Large intestine (tissue), 3 donors: ENCODE data around the gene CDKN2B. TPM values are rescaled to one million over a fixed set of nuclear protein-coding genes. Genes with fewer than 3 reads are reported as not detected.

Experiments used
- DNase-seq, 2 donors: peaks; one replicate each; pipeline versions ENCODE4 v3.0.0 to v3.0.0-alpha.2; 2013
- H3K27ac ChIP-seq: one replicate; pipeline ENCODE4 v1.5.1; 2013; ENCODE audit warnings: low read length
- H3K27me3 ChIP-seq: 2 replicates; pipeline ENCODE4 v1.6.1; 2013; ENCODE audit warnings: low read length; ENCODE audit not compliant: control insufficient read depth, insufficient read depth
- H3K36me3 ChIP-seq: 2 replicates; pipeline ENCODE4 v1.6.1; 2013; ENCODE audit warnings: low read length; ENCODE audit not compliant: control insufficient read depth, insufficient read depth
- H3K4me1 ChIP-seq: one replicate; pipeline ENCODE4 v1.6.1; 2013; ENCODE audit warnings: low read length; ENCODE audit not compliant: control insufficient read depth, insufficient read depth
- H3K4me3 ChIP-seq: one replicate; pipeline ENCODE4 v1.5.1; 2013; ENCODE audit warnings: low read length
- H3K9me3 ChIP-seq: one replicate; pipeline ENCODE4 v1.6.1; 2013; ENCODE audit warnings: mild to moderate bottlenecking, low read depth, low read length, moderate library complexity; ENCODE audit not compliant: control insufficient read depth
- WGBS: methylation state at CpG from one replicate; pipeline ENCODE4 v1.1.5; 2013; ENCODE audit warnings: low lambda C conversion rate; ENCODE audit not compliant: insufficient coverage; 5-methylcytosine and 5-hydroxymethylcytosine counted together
- polyA plus RNA-seq: library from polyadenylated mRNA; unstranded; fragments of 120-200 nt; gene quantifications from one replicate; pipeline ENCODE4 v1.2.1, GENCODE V29; 2013

Gene CDKN2B
- polyA plus RNA-seq, 1 donor: 21.7 TPM

DNA sequence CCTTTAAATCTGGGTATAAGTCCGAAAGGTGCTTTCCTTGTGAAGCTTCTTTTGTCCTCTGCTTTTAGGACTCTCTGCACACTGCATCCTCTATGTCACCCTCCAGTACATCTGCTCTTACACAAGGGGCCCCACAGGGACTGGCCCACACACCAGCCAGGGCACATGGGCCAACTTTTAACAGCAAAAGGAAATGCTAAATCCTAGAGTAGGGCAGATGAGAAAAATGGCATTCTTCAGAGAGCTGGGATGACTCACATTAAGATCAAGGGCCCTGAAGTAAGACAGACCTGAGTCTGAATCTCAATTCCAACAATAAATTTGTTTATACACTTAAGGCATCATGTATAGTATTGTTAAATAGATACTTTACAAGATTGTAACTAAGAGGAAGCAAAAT is 40.3 kb upstream of the CDKN2B start:
- Histone ChIP-seq H3K4me3 (no peak overlapping the region), H3K36me3 (no peaks in the 10 kb centered on the region), H3K27me3 (no peaks in the 10 kb centered on the region), H3K27ac (no peak overlapping the region), H3K9me3 (no peaks in the 10 kb centered on the region), H3K4me1 (no peaks in the 10 kb centered on the region)
- WGBS: no CpG with 5 or more reads among the region's 1 CpG
- no peak for DNase-seq

DNA sequence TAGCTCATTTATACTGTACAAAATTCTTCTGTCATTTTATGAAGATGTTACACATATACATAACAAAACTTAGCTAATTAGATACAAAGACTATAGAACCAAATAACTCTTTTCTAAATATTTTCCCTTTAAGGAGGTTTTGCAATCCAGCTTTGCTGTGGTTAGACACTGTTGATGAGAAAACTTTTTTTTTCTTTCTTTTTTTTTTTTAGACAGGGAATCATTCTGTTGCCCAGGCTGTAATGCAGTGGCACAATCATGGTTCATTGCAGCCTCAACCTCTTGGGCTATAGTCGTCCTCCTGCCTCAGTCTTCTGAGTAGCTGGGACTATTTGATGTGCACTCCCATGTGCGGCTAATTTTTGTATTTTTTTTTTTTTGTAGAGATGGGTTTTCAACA is 38.5 kb upstream of the CDKN2B start:
- no CpG with 5 or more reads among the region's 2 CpGs for WGBS
- no peak overlapping the region for H3K4me3 ChIP-seq
- H3K4me1 ChIP-seq: no peaks in the 10 kb centered on the region
- H3K27me3 ChIP-seq: no peaks in the 10 kb centered on the region
- no peaks in the 10 kb centered on the region for H3K9me3 ChIP-seq
- DNase-seq: no peak
- H3K36me3 ChIP-seq: no peaks in the 10 kb centered on the region
- H3K27ac ChIP-seq: no peak overlapping the region

DNA sequence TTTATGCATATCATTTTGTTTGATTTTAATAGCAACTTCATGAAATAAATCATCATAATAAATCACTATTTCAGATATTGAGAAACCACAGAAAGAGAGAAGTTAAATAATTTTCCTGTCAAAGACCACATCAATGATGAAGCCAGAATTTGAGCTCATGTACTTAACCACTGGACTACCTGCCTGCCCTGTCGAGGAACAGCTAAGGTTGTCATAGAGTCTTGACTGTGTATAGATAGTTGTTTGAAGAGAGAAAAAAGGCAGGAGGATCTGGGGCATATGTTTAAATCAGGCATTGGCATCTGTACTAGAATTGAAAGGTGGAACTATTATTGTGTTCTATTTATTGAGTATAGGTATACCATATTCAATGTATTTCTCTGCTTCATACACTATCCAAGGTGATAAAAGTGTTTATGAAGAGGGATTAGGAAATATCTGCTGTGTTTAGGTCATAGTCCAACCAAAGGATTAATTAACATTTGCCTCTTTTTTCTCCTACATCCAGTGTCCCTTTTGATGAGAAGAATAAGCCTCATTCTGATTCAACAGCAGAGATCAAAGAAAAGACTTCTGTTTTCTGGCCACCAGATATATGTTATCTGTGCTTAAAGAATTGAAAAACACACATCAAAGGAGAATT is 37.3 kb upstream of the CDKN2B start:
- peak in 1 of 2 donors; percentile 51 for DNase-seq
- no peaks in the 10 kb centered on the region for H3K36me3 ChIP-seq
- H3K4me1 ChIP-seq: peaks cover 5% of the 10 kb centered on the region
- WGBS: no CpG with 5 or more reads among the region's 1 CpG
- no peaks in the 10 kb centered on the region for H3K27me3 ChIP-seq
- H3K27ac ChIP-seq: no peak overlapping the region
- H3K4me3 ChIP-seq: no peak overlapping the region
- H3K9me3 ChIP-seq: no peaks in the 10 kb centered on the region

DNA sequence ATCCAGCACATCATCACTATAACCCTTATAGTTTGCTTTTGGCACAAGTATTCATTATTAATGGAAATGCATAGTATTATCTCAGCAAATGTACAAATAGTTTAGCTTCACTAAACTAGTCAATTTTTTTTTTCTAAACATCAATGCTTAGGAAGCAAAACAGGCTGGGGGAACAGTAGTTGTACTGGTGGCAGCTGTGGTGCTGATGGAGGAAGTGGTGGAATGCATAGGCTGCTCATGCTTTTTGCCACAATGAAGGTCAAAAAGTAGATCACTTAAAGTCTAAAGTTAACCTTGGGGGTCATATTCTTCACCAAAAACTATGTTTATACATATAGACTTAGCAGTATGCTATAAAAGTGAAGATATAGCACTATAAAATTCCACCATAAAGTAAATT is 36.3 kb upstream of the CDKN2B start:
- peaks cover 9% of the 10 kb centered on the region for H3K4me1 ChIP-seq
- no peak overlapping the region for H3K4me3 ChIP-seq
- no peaks in the 10 kb centered on the region for H3K9me3 ChIP-seq
- H3K36me3 ChIP-seq: no peaks in the 10 kb centered on the region
- DNase-seq: no peak
- H3K27me3 ChIP-seq: no peaks in the 10 kb centered on the region
- no peak overlapping the region for H3K27ac ChIP-seq

DNA sequence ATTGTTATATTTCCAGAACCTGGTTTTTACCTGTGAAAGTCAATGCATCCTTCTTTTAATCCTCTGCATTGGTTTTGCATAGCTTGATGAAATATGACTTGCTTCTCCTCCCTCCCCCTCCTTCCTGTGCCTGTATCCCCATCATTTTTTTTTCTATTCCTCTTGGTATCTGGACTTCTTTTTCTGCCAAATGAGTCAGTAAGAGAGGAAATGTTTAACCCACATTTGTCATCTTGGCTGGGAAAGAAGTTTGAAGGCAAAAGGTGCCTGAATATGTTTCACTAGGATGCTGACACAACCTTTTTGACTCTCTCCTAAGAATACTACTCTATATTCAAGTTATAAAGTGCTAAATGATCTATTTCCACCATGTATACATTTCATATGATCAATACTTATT is 35.5 kb upstream of the CDKN2B start:
- H3K4me1 ChIP-seq: peaks cover 17% of the 10 kb centered on the region
- no peak for DNase-seq
- H3K4me3 ChIP-seq: no peak overlapping the region
- no peak overlapping the region for H3K27ac ChIP-seq
- no peaks in the 10 kb centered on the region for H3K36me3 ChIP-seq
- no peaks in the 10 kb centered on the region for H3K9me3 ChIP-seq
- no peaks in the 10 kb centered on the region for H3K27me3 ChIP-seq

DNA sequence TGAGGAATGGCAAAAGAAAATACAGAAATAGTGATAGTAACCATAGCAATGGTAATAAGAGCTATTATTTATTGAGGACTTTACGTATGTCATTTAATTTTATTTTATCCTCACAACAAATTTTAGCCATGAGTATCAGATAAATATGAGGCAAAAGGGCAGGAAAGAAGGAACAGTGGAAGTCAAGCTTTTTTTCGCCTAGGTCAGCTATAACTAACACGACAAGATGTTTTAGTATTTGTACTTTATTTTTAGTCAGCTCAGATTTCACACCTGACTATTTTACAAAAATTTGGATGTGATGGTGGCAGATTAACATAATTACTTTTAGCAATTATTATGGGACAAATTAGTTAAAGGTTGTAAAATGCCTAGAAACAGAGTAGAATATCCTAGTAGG is 34.8 kb upstream of the CDKN2B start:
- H3K36me3 ChIP-seq: no peaks in the 10 kb centered on the region

DNA sequence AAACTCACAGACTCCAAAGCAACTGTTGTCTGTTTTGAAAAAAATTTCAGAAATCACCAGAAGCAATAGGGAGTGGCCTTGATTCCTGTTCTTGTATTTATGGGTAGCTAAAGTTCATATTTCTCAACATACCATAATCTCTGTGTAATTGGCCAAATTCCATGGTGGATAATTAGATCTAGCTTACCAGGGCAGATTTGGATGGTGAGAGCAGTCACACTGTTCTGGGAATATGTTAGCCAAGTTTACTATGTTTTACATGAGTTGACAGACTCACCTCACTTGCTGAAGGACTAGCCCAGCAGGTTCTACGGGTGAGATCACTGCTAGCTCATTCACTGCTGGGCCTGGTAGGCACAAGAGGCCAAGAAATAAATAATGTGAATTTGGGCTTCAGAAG is 32.7 kb upstream of the CDKN2B start:
- peak; percentile 89 to 95 for DNase-seq
- WGBS: no CpG with 5 or more reads among the region's 1 CpG
- Histone ChIP-seq H3K36me3 (no peaks in the 10 kb centered on the region), H3K9me3 (no peaks in the 10 kb centered on the region), H3K27ac (peak overlapping the region; percentile 80), H3K4me1 (peaks cover 30% of the 10 kb centered on the region), H3K4me3 (no peak overlapping the region), H3K27me3 (no peaks in the 10 kb centered on the region)

More for the DNA sequence above, 34.8 kb upstream of the CDKN2B start:
- Histone ChIP-seq H3K4me1 (peaks cover 22% of the 10 kb centered on the region), H3K27me3 (no peaks in the 10 kb centered on the region), H3K4me3 (no peak overlapping the region), H3K27ac (no peak overlapping the region), H3K9me3 (no peaks in the 10 kb centered on the region)
- no peak for DNase-seq
- 60% methylated on average over 2 of the region's 3 CpGs for WGBS

DNA sequence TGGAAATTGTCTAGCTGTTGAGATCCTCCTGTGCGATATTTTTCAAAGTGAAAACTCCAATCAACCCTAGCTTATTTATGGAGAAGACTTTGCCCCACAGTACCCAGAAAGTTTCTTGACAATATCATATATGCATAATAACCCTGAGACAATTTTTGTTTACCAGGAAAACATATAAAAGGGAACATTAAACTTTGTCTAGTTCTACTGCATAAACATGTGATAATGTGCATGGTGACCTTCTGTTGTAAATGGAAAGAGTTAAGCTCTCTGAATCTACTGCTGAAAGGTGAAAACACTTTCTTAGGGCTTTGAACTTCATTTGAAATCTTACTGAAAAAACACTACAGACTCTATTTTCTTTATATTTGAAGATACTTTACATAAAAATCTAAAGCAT is 32.2 kb upstream of the CDKN2B start:
- H3K4me1 ChIP-seq: peaks cover 30% of the 10 kb centered on the region
- no peaks in the 10 kb centered on the region for H3K36me3 ChIP-seq
- no peaks in the 10 kb centered on the region for H3K27me3 ChIP-seq
- H3K27ac ChIP-seq: peak overlapping the region; percentile 66
- whole genome bisulfite sequencing: no CpG with 5 or more reads among the region's 1 CpG
- DNase-seq: peak; percentile 21 to 75
- H3K4me3 ChIP-seq: no peak overlapping the region
- H3K9me3 ChIP-seq: no peaks in the 10 kb centered on the region

DNA sequence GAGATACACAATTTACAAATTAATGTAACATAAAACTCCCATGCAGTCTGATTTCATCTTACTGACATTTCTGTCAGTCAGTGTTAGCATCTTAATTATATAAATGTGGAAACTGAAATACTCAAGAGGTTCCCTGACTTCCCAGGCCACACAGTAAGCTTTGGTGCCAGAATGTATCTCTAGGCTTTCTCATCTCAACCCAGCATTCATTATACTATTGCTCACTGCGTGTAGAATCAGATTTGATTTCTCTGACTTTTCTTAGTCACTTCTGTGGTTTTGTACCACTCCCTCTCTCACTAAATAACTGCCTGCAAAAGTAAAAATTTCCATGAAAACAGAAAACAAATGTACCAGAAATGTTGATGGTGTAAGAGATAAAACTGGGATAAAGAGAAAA is 31.7 kb upstream of the CDKN2B start:
- 83% methylated on average over 1 of the region's 1 CpG for WGBS
- no peak for DNase-seq
- H3K4me3 ChIP-seq: no peak overlapping the region

DNA sequence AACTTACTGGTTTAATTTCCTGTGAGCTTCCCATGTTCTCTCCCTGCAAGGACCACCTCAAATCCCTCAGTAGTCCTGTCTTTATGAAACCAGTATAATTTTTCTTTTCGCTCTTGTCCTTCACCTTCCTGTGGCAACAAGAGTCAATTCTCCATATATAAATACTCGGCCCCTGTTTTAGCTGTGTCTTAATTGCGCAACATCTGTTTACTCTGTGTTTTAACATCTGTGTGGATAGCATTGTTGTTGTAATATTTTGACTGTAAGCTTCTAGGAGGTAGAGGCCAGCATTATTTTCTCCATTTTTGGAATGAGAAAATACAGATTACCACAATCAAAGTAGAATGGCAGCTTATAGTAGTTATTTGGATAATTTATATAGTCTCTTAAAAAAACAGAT is 30.2 kb upstream of the CDKN2B start:
- Histone ChIP-seq H3K27me3 (no peaks in the 10 kb centered on the region), H3K27ac (peak overlapping the region; percentile 66), H3K4me3 (no peak overlapping the region), H3K36me3 (no peaks in the 10 kb centered on the region), H3K4me1 (peaks cover 30% of the 10 kb centered on the region), H3K9me3 (no peaks in the 10 kb centered on the region)
- no peak for DNase-seq
- WGBS: 100% methylated on average over 1 of the region's 3 CpGs

More for the DNA sequence above, 31.7 kb upstream of the CDKN2B start:
- Histone ChIP-seq H3K4me1 (peaks cover 30% of the 10 kb centered on the region), H3K27me3 (no peaks in the 10 kb centered on the region), H3K9me3 (no peaks in the 10 kb centered on the region), H3K27ac (peak overlapping the region; percentile 66), H3K36me3 (no peaks in the 10 kb centered on the region)

DNA sequence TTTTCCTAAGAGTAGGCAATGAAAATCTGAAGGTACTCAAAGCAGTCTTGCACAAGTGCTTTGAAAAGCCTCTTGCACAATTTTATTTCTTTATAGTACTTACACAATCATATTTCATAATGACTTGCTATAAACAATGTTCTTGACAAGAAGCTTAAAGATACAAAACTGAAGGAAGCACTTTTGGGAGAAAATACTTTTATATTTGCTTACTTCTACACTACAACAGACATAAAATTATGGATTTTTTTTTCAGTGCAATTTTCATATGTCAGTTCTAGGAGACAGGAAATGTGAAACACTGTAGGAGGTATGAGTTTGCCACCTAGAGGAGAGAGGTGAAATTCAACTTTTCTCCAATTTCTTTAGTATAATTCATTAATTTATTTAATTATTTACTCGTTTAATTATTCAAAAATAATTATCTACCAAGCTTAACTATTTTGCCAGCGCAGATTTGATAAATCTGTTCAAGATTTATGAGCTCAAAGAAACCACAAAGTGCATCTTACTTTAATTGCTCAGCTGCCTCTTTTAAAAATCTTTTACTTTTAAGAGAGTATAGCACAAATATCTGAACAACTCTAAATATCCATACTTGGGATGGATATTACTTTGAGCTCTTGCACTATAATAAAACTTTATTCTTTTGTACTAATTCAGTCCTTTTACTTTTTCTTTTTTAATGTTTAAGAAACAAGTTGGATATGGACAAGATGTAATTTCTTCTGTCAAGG is 29.0 kb upstream of the CDKN2B start:
- 40% methylated on average over 2 of the region's 2 CpGs for WGBS
- no peaks in the 10 kb centered on the region for H3K27me3 ChIP-seq
- H3K9me3 ChIP-seq: no peaks in the 10 kb centered on the region
- DNase-seq: peak; percentile 28 to 82
- H3K27ac ChIP-seq: peak overlapping the region; percentile 53
- no peaks in the 10 kb centered on the region for H3K36me3 ChIP-seq
- peaks cover 30% of the 10 kb centered on the region for H3K4me1 ChIP-seq
- no peak overlapping the region for H3K4me3 ChIP-seq
